ENCODE measurements around the gene NAXD.
"Not testable (repeated sequence)": the region's sequence is repeated elsewhere in the genome, so short reads cannot be mapped to it uniquely, and the experiment has no call there.

Gene NAXD

DNA sequence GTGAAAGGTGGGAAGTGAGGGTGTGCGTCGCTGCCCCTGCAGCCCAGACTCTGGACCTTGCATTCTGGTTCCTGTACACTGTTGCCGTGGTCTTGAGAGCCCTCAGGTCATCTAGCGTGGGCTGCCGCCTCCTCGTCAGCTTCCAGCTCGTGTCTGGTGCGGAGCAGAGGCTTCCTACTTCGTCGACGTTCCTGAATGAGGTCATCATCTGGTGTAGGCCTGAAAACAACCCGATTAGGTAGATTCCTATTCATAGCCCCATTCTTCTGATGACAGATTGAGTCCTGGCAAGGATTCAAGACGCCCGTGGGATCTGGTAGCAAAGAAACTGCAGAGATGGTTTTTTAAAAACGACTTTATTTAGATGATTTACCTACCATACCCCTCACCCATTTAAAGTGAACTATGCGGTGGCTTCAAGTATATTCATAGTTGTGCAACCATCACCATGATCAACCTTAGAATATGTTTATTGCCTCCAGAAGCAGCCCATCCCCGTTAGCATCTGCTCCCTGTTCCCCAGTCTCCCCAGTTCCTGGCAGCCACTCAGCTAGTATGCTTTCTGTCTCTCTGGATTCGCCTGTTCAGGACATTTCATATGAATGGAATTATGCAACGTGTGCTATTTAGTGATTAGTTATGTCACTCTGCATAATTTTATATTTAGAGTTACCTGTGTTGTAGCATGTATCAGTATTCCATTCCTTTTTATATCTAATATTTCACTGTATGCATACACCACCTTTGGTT is 13.8 kb downstream of the NAXD start:
- no peak for DNase-seq (ENCODE audit: low read depth)

DNA sequence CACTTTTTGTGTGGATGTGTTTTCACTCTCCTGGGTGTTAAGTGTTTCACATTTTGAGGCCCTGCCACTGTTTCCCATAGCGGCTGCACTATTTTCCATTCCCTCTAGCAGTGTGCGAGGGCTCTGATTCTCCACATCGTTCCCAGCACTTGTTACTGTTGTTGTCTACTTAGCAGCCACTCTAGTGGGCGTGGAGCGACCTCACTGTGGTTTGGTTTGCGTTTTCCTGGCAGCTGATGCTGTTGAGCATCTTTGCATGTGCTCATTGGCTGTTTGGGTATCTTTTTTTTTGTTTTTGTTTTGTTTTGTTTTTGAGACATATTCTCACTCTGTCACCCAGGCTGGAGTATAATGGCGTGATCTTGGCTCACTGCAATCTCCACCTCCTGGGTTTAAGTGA is 14.4 kb downstream of the NAXD start:
- no peak for DNase-seq (ENCODE audit: low read depth)

DNA sequence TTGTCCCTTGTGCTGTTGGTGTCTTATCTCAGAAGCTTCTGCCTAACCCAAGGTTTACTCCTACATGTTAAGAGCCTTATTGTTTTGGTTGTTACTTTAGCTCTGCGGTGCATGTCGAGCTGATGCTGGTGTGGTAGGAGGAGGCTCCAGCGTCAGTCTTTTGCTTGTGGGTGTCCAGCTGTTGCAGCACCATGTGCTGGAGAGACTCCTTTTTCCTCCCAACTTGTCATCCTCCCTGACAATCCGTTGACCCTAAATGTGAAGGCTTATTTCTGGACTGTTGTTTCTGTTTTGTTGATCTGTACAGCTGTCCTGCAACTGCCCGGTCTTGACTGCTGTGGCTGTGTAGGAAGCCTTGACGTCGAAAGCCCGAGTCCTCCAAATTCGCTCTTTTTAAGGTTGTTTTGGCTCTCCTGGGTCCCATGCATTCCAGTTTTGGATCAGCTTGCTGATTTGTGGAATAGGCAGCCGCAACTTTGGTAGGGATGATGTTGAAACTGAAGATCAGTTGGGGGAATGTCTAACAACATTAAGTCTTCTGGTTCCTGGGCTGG is 15.3 kb downstream of the NAXD start:
- no peak for DNase-seq (ENCODE audit: low read depth)

DNA sequence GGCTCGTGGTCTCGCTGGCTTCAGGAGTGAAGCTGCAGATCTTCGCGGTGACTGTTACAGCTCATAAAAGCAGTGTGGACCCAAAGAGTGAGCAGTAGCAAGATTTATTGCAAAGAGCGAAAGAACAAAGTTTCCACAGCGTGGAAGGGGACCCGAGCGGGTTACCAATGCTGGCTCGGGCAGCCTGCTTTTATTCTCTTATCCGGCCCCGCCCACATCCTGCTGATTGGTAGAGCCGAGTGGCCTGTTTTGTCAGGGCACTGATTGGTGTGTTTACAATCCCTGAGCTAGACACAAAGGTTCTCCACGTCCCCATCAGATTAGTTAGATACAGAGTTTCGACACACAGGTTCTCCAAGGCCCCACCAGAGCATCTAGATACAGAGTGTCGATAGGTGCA is 16.9 kb downstream of the NAXD start:
- not testable (repeated sequence) for DNase-seq (ENCODE audit: low read depth)

DNA sequence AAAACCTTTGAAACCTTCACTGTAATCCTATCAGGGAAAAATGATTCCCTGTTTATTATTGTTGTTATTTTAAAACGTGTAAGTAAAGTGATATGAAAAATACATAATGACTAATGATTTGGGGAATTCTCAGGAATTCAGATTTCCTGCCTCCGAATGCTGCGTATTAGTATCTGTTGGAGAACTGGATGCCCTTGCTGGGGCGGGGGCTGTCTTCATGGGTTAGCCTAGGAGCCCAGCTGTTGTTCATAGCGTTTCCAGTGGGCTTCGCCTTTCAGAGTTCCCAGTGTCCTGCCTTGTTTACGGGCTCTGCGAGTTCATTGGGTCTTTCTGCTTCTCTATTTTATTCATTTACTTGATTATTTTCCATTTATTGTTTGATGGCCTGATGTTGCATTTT is 18.4 kb downstream of the NAXD start:
- no peak for DNase-seq (ENCODE audit: low read depth)

DNA sequence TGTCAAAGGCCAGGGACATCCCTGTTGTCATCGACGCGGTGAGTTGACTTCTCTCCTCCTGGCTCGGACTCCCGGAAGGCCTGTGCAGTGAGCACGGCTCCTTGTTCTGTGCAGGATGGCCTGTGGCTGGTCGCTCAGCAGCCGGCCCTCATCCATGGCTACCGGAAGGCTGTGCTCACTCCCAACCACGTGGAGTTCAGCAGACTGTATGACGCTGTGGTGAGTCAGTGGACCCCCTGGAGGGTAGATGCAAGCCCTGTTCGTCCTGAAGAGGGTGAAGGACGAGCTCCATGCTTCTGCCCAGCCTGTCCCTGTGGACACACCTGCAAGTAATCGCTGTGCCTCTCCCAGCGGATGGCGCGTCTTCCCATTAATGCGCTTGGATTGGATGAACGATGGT is 19.2 kb downstream of the NAXD start:
- DNase-seq (ENCODE audit: low read depth): no peak

DNA sequence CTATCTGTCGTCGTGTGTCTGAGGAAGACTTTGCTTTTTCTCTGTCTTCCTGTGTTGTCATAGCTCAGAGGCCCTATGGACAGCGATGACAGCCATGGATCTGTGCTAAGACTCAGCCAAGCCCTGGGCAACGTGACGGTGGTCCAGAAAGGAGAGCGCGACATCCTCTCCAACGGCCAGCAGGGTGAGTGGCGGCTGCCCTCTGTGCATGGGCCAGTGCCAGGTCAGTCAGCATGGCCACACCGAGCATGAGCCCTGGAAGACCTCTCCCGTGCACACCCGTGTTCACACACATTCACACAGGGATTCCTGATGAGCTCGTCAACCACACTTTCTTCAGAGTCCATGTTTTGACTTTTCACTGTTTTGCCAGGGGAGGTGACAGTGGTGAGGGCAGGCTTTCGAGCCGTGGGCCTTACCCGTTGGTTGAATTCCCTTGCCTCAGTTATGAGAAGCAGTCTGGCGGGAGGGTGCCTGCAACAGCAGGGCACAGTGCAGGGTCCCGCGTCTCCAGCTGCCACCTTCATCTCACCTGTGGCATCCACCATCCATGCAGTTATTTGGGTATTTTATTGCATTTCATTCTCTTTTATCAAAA is 20.2 kb downstream of the NAXD start:
- DNase-seq (ENCODE audit: low read depth): no peak

DNA sequence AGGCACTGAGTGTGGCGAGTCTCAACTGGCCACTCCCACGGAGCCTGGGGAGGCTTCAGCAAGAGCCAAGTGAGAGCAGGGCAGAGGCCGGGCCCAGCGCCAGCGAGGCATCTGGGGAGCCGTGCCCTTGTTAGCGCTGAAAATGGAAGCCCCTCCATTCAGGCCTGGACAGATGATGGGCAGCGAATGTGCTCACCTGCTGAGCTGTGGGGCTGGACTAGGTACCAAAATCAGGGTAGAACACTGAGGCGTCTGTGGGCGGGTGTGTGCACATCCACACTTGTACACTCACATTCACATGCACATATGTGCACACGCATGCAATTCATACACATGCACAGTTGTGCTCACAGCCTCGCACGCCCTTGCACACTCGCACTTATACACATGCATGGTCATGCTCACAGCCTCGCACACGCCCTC is 20.7 kb downstream of the NAXD start:
- no peak for DNase-seq (ENCODE audit: low read depth)

DNA sequence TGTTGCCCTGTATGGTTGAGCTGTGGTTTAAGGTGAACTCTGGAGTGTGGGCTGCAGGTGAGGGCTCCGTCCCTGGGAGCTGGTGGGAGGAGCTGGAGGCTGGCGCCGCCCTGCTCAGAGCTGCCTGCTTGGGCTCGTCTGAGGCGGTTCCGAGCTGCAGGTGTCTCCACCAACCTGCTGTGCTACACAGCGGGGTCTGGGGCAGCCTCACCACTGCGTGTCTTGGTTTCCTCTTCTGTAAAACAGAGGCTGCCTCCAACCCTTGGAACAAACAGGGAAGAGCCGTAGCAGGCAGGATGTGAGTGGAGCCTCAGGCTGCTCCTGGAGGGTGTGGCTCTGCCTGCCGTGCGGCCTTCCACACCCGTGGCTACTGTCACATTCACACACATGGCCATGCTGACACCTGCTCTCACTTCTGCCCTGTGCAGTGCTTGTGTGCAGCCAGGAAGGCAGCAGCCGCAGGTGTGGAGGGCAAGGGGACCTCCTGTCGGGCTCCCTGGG is 21.4 kb downstream of the NAXD start:
- no peak for DNase-seq (ENCODE audit: low read depth)

DNA sequence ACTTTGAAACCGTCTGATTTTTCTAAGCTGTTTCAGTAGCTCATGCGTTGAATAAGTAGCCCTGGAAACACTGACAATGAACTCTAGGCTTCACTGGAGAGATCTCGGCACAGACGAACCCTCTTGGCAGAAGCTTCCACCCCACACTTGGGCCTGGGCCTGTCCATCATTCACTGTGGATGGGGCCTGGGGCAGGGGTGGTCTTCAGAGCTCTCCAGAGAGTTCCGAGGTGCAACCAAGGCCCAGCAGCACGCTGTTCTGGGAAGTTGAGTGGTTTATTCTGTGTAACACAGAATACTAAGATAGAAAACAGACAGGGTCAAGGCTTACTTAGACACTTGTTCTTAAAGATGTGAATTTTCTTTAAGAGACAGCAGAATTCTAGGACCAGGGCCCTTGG is 21.9 kb downstream of the NAXD start:
- no peak for DNase-seq (ENCODE audit: low read depth)

DNA sequence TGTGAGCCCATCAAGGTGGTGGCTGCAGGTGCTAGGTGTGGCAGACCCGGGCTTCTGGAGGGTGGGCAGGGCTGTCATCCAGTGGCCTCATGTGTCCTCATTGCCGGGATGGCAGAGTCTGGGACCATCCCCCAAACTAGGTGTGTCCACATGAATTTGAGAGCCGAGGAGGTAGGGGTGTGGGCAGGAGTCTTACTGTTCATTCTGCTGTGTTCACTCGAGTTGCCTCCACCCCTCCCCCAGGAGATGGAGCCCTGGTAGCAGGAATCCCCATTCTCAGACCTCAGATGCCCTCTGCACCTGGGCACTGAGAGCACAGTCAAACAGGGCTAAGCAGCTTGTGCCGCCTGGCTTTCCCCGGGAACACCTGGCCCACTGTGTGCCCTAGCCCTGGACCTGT is 22.4 kb downstream of the NAXD start:
- no peak for DNase-seq (ENCODE audit: low read depth)

DNA sequence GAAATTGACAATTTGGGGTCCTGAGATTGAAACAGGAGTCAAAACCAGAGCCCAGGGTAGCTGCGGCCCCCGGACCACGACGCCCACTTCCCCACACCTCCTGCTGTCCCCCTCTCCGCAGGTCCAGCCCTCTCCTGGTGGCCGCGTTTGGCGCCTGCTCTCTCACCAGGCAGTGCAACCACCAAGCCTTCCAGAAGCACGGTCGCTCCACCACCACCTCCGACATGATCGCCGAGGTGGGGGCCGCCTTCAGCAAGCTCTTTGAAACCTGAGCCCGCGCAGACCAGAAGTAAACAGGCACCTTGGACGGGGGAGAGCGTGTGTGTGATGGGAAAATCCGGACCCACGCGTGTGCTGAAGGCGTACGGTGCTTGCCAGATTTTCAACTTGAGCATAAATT is 22.9 kb downstream of the NAXD start:
- no peak for DNase-seq (ENCODE audit: low read depth)

DNA sequence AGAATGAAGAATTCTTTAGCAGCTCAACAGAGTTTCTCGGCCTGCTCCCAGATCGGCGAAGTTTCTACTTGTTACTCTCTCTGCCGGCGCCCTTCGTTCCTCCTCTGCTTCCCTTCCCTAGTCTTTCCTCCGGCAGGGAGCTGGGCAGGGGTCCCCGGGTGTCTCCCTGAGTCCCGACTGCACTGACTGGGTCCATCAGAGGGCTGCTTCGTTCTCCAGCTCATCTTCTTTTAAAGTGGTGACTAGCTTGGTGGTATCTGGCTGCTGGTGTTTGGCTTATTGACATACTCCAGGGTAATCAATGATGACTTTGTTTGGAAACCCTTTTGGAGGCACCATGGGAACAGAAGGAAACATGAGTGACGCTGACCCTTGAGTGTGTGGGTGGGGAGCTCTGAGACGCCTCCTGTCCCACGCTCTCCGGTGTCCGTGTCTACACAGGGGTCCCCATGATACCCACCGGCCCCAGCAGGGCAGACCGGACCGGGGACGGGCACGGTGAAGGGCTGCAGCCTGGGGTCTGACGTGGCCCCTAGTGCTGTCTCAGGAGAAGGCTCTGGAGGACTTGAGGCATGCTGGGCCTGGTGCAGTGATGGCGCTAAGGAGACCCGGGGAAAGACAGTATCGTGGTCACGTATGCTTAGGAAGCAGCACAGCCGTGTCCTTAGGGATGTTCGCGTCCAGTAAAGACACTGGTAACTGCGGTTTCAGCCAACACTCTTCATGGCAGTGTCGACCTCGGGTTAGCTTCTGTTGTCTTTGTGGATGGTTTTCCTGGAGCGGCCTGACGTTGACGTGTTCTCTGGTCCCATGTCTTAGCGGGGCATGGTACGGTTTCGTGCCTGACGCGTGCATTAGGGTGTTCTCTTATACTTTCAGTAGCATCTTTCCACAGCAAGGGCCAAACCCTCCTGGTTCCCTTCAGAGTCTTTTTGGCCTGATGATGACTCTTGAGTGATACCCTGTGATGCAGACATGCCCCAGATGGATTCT is 23.8 kb downstream of the NAXD start:
- no peak for DNase-seq (ENCODE audit: low read depth)

DNA sequence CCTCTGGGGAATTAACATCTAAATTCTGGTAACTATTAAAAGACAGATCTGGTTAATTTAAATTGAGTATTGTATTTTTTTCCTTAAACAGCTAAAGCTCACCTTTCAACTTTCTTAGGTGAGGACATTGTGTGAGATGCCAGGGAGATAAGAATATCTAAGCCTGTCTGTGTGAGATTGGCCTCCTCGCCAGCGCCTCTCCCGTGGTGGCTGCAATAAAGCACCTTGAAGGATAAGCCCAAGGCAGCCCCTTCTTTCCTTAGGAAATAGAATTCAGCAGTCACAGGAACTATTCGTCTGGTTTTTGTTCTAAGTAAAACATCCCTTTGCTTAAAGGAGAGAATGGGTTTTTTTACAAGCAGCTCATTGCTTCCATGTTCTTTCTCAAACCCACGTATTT is 24.6 kb downstream of the NAXD start:
- DNase-seq (ENCODE audit: low read depth): no peak

DNA sequence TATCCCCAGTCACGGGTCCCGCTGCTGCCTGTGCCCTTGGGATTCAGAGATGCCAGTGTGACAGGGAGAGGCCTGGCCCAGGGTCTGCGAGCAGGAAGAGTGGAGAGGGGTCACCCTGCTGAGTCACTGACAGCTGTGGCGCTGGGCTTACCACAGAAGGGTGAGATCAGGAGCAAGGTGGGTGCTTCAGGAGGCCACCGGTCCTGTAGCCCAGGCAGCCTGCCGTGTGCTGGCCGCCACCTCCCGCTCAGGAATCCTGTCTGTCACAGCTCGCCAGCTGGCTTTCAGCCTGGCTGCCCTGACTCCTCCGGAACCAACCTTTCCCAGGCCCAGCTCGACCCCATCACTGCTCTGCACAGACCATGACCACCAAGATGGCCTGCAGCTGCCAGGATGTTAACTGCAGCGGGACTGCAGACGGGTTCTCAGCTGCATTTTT is 25.3 kb downstream of the NAXD start:
- DNase-seq (ENCODE audit: low read depth): no peak

DNA sequence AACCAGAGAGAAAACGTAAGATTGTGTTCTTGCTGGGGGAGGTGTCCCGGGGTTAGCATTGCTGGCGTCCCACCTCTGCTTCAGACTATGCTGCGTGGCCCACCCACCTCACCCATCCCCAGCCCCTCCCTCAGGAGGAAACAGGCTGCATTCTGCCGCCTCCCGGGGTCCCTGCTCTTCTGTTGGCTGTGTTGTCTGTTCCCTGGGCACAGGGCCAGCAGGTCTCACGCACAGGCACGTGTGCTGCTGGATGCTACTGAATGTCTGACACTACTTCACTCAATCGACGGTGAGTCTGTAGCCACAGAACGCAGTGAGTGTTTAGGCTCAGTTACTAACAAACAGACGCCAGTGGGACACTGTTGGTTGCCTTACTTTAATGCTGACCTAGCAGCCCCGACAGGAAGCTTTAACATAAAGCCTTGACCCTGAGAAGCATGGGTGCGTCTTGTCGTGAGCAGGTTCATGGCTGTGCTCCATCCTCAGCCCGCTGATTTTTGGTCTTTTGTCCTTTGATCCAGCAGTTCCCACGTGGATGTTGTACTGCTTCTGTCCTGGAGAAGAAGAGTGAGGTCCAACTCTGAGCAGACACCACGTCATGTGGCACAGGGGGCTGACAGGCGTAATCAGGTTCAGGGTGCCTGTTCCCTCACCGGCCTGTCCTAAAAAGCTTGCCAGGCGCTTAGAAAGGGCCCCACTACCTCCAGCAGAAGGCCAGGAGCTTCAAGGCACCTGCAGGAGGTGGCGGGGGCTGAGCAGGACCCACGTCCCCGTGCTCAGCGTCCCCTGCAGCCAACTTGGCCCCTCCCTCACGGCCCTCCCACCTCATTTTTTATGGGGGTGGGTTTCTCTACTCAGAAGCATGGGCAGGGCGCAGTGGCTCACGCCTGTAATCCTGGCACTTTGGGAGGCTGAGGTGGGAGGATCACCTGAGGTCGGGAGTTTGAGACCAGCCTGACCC is 26.0 kb downstream of the NAXD start:
- no peak for DNase-seq (ENCODE audit: low read depth)

DNA sequence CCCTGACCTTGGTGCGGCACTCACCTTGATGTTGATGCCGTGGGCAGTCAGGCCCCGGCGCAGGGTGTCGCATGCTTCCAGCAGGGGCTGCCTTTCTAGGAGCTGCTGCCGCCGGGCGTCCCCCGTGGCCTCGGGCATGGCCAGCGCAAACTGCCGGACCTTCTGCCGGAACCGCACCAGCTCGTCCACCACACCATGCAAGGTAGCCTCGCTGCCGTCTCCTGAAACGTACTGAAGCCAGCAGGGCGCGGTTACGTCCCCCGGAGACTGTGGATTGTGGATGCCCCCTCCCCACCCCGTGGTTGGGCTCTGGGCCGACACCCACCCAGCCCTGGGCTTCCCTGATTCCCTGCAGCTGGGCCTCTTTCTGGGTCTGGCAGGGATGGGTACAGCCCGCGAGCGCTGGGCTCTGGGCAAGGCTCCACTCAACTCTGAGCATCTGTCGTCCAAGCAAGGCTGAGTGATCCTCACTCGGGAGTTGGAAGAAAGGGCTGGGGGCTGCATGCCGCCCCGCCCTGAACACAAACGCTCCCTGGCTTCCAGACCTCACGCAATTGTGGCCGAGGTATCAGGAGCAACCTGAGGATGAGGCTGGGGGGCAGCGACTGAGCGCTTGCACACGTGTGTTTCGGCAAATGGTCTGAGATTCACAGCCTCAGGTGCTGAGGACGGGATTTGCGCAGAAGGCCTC is 27.1 kb downstream of the NAXD start:
- no peak for DNase-seq (ENCODE audit: low read depth)

DNA sequence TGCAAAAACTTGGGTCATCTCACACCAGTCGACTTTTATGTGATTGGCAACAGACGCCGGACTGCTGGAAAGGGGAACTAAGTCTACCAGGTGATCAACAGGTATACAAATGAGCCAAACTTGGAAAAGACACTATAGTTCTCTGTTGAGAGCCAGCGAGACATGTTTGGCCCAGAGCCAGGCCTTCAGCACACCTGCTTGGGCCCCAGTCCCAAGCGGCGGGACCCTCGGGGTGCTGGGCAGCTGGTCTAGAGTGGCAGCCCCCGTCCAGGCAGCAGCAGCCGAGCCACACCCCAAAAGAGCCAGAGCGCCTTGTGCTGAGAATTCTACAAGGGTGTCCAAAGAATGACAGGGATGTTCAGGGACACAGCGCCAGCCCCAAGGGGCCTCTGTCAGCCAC is 28.0 kb downstream of the NAXD start:
- DNase-seq (ENCODE audit: low read depth): no peak

DNA sequence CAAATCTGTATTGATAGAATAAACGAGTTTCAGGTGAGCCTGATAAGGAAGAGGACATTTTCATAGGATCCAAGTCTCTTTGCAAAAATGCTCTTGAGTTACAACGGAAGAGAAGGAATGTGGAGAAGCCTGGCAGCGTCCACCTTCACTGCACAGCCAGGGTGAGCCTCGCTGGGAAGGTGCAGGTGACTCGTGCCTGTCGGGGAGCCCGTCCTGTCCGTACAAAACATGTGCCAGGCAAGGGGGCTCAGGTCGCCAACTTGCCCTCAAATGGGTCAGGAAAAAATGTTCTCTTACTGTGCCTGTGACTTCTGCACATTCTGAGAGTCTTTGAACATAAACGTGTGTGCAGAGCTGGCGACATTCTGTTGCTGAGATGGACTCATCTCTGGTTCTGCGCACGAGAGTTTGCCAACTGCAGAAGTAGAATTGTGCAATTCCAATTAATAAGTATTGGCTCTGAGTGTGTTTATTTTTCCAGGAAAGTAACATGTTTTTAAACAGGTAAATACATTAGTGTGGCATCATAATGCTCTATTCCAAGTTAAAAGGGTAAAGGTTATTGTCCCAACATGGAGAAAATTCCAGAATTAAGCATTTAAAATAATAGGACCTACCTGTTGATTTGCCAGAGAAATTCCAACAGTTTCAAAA is 28.6 kb downstream of the NAXD start:
- no peak for DNase-seq (ENCODE audit: low read depth)

All from stimulated activated CD8-positive, alpha-beta memory T cell treated with anti-CD3 and anti-CD28 coated beads, Interleukin-4, amount 100 ng/mL, for 24 hours (primary cell).